GM21360 (cell line): ENCODE measurements around the gene GPR101.
"Not testable (repeated sequence)": the region's sequence is repeated elsewhere in the genome, so short reads cannot be mapped to it uniquely, and the experiment has no call there.

ENCODE experiments used
- ATAC-seq: cut with Tn5 transposase; IDR thresholded peaks from one replicate; pipeline ENCODE4 v1.9.1; 2021; ENCODE audit warnings: mild to moderate bottlenecking, moderate library complexity; ENCODE audit not compliant: unreplicated experiment

The GPR101 gene

GRCh38 chrX:137031039-137031438 lies 2.8 kb downstream of the GPR101 start:
- no peak for ATAC-seq

- no peak for ATAC-seq
Measured at GRCh38 chrX:137028699-137029098, 5.1 kb downstream of the GPR101 start.

GRCh38 chrX:137025930-137026329 lies 7.9 kb downstream of the GPR101 start:
- no peak for ATAC-seq

GRCh38 chrX:137000236-137000635 lies 33.6 kb downstream of the GPR101 start:
- ATAC-seq, result not testable (repeated sequence)

GRCh38 chrX:136999024-136999423 lies 34.8 kb downstream of the GPR101 start:
- ATAC-seq, result no peak
